ENCODE data around the gene TXNDC5.
"Not testable (repeated sequence)": the region's sequence is repeated elsewhere in the genome, so short reads cannot be mapped to it uniquely, and the experiment has no call there.

DNA sequence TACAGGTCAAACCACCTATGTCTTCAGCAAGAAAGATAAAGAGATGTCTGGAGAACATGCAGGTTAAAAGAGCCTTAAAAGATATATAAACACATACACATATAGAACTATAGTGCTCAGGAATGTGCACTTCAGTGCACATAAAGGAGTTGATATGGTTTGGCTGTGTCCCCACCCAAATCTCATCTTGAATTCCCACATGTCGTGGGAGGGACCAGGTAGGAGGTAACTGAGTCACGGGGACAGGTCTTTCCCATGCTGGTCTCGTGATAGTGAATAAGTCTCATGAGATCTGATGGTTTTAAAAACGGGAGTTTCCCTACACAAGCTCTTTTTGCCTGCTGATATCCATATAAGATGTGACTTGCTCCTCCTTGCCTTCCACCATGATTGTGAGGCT, 18.2 kb downstream of the TXNDC5 start:
- TF ChIP-seq, protein P1, sequence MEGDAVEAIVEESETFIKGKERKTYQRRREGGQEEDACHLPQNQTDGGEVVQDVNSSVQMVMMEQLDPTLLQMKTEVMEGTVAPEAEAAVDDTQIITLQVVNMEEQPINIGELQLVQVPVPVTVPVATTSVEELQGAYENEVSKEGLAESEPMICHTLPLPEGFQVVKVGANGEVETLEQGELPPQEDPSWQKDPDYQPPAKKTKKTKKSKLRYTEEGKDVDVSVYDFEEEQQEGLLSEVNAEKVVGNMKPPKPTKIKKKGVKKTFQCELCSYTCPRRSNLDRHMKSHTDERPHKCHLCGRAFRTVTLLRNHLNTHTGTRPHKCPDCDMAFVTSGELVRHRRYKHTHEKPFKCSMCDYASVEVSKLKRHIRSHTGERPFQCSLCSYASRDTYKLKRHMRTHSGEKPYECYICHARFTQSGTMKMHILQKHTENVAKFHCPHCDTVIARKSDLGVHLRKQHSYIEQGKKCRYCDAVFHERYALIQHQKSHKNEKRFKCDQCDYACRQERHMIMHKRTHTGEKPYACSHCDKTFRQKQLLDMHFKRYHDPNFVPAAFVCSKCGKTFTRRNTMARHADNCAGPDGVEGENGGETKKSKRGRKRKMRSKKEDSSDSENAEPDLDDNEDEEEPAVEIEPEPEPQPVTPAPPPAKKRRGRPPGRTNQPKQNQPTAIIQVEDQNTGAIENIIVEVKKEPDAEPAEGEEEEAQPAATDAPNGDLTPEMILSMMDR (IDR thresholded peaks at IDR 0.05): not testable (repeated sequence)
- TF ChIP-seq, protein P2, sequence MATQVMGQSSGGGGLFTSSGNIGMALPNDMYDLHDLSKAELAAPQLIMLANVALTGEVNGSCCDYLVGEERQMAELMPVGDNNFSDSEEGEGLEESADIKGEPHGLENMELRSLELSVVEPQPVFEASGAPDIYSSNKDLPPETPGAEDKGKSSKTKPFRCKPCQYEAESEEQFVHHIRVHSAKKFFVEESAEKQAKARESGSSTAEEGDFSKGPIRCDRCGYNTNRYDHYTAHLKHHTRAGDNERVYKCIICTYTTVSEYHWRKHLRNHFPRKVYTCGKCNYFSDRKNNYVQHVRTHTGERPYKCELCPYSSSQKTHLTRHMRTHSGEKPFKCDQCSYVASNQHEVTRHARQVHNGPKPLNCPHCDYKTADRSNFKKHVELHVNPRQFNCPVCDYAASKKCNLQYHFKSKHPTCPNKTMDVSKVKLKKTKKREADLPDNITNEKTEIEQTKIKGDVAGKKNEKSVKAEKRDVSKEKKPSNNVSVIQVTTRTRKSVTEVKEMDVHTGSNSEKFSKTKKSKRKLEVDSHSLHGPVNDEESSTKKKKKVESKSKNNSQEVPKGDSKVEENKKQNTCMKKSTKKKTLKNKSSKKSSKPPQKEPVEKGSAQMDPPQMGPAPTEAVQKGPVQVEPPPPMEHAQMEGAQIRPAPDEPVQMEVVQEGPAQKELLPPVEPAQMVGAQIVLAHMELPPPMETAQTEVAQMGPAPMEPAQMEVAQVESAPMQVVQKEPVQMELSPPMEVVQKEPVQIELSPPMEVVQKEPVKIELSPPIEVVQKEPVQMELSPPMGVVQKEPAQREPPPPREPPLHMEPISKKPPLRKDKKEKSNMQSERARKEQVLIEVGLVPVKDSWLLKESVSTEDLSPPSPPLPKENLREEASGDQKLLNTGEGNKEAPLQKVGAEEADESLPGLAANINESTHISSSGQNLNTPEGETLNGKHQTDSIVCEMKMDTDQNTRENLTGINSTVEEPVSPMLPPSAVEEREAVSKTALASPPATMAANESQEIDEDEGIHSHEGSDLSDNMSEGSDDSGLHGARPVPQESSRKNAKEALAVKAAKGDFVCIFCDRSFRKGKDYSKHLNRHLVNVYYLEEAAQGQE (IDR thresholded peaks at IDR 0.05; ENCODE audit: insufficient read depth in 1 of 2, low read depth in 2 of 2, low read length in 1 of 2): not testable (repeated sequence)
